HPDE6-E6E7 (cell line): ENCODE measurements around the gene KIAA1217.

Experiments
- DNase-seq: peaks from one replicate; pipeline ENCODE4 v3.0.0; 2011; ENCODE audit warnings: missing footprints; ENCODE audit errors: extremely low spot score

The KIAA1217 gene

DNA sequence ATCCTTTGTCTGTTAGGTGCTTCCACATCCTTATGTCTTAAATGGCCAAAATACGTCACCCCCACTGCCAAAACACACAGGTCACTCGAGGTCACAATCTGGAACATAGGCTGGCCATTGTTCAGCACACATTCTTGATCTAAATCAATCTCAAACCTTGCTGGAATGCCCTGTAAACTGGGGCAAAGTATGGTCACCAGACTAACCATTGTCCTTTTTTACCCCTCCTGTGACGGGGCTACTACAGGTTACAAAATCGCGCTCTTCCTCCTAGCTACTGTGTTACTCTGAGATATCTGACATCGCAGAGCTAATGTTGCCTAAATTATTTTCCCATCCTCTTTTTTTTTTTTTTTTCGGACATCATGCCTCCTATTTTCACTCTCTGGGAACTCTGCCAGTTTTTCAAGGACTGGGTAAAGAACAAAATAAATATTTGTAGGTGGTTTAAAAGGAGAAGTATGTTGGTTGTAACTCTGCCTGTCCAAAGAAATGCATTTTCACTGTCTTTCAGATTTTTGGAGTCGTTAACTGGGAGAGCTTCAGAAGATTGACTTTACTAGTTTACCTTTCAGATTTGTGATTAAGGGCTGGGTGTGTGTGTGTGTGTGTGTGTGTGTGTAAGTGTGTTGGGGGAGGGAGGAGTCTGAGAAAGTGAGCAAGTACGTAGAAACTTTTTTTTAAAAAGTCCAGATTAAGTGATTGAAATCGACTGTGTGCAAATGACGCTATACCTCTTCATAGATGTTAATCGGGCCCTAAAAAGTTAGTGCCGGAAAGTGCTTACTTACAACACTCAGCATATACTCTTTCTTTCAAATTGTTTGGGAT lies 942 bp upstream of the KIAA1217 start:
- no peak for DNase-seq

DNA sequence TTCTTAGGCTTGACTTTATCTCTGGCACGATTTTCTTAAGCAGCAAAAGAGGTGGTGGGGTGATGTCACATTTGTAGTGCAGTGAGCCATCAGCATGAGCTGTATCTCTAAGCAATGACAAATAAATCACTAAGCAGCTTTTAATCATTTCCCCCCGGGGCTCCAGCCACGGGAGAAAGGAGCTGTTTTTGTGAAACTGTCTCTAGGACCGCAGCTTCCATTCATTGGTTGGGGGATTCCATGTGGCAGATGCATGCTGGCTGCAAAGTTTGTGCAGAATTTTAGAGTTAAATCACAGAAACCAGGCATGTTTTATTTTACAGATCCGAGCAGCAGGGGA lies 464 bp downstream of the KIAA1217 start:
- peak; percentile 1 for DNase-seq

DNA sequence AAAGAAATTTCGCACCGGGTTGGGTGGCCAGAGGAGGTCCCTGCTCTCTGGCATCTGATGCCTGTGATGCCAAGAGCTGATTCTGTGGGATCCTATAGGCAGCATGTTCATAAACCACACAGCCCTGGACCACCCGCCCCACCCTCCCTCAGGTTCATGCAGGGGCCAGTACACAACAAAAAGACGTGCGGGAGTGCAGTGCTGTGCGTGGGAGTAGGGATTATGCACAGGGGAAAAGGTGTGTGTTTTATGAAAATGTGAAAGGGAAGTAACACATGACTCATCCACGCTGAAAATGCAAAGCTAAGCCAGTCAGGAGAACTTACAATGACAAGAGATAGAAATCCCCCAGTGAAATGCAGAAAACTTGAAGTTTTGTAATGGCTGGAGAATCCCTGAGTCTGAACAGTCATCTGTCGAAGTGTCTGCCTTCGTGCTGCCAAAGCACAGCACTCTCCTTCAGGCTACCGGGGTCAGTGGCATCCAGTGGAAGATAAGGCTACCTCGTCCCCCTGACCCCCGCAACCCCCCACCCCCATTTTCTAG lies 1.1 kb downstream of the KIAA1217 start:
- peak; percentile 27 for DNase-seq

DNA sequence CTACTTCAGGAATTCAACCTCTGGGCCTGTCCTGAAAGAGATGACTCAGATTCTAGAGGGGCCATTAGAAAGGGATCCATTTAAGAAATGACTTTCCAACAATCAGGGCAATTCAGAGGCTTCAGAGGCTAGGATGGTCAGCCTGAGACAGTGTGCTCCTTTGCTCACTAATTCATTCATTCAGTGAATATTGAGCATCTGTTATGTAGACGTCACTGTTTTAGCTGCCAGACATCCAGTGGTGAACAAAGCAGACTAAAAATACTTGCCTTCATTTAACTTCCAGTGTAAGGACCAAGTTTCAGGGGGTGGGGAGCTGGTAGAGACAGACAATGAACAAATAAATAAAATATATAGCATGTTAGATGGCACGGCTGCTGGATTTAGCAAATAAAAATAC lies 1.6 kb downstream of the KIAA1217 start:
- no peak for DNase-seq

DNA sequence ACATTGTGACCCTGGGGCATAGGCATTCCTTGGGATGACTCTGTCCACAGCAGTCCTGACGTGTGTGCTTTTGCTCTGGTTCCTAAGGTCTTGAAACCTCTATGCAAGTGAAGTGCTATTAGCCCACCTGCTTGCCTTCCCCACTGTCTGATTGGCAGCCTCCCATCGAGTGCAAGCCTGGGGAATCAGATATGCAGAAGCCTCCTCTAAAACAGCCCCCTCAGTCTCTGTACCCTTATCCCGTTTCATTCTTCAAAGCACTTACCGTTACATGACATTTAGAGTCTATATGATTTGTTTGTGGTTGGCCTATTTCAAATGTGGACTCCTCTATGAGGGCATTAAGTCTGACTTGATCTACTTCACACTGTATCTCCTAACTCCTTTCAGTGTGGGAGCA lies 4.3 kb downstream of the KIAA1217 start:
- no peak for DNase-seq

DNA sequence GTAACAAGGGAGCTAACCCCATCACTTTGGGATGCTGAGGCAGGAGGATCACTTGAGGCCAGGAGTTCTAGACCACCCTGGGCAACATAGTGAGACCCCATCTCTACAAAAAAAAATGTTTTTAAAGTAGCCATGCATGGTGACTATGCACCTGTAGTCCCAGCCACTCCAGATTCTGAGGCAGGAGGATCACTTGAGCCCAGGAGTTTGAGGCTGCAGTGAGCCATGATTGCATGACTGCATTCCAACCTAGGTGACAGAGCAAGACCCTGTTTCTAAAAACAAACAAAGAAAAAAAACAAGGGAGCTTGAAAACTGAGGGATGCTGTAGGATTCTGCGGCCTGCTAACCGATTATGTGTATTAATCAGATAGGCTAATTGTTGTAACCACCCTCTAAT lies 4.9 kb downstream of the KIAA1217 start:
- no peak for DNase-seq

DNA sequence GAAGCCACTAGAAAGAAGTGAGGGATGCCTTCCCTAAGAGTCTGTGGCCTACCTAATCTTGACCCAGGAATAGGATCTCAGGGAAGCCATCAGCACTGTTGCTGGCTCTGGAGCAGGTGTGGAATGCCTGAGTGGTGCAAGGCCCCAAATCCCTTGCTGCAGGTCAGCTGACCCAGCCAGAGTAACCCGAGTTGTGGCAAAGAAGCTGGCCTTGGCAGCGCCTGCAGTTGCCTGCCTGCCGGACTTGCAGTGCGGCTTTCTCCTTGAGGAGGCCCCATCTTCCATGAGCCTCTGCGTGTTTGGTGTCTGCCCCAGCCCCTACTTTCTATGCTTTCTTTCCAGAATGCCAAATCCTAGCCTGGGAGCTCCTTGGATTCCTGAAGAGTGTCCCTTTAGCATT lies 5.8 kb downstream of the KIAA1217 start:
- no peak for DNase-seq

DNA sequence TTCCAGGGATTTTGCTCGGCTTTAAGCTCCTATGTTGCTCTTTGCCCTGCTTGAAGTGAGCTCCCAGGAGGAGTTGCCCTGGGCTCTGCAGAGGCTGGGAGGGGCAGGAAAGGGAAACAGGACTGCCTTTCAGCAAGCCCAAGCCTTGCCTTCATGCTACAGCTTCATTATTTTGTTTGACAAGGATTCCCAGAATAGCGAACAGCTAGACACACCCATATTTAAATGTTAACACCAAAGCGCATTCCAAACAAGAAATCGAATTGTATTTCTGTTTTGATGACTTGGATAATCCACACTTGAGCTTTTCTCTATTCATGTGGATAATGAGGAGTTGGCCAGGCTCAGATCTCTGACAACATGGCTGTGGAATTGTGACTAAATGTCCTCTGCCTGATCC lies 6.3 kb downstream of the KIAA1217 start:
- no peak for DNase-seq

DNA sequence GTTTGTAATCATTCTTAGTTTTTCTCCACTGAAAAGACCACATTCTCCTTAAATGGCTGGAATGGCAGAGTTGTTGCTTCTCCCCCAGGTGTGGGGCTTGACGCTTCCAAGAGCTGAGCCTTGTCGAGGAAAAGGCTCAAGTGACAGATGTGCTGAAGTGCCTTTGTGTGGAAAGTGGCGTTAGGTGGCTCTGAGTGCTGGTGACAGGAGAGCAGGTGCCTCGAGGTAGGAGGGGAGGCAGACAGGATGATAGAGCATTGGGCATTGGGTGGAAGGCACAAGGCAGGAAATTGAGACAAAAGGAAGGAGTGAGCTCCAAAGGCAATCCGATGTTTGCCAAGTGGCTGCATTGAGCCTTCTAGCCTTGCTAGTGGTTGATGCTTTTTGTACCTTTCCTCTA lies 6.7 kb downstream of the KIAA1217 start:
- DNase-seq = no peak

DNA sequence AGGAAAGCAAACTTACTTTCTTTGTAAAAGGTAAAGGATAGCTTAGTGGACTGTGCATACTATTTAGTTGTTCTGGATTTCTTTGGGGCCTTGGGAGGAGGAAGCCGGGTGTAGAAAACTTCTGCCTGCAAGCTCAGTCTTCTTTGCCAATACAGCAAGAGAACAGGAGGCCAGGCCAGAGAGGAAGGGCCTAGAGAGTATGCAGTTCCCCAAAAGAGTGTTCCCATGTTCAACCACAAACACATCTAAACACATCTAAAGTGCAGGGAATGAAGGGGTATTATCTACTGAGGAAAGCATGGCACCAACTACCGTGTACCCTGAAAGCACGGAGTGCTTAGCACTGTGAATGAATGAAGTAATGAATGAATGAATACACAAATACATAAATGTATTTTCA lies 11.0 kb downstream of the KIAA1217 start:
- no peak for DNase-seq

DNA sequence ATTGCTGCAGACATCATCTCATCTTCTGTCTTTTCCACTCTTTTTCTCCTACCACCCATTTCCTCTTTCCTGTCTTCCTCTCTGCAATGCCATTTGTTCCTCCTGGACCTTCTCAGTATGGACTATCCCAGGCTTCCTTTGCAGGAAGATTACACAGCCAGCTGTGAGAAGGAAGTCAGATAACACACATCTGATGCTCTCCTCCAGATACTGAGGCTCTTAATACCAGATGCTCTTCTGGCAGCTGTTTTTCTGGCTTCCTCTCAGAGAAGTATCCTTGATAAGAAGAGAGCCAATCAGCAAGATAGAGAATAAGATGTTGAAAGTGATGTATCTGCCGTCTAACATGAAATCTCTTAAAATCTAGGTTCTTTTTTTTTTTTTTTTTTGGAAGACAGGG lies 14.4 kb downstream of the KIAA1217 start:
- no peak for DNase-seq

DNA sequence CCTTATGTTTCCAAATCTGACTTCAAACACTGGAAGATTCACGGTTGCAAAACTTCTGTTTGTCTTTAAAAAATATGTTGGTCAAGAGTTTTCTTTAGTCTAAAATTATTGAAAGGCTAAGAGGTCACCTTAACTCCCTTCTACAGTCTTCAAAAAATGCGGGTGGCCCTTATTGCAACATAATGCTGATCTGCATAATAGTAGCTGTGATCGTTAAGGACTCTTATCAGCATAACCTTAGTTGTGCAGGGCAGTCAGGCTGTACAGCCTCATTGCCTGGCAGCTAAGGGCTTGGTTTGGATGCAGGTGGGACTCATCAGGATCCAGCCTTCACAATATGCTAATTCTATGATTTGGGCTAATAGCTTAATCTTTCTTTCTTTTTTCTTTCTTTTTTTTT lies 15.0 kb downstream of the KIAA1217 start:
- DNase-seq = no peak

DNA sequence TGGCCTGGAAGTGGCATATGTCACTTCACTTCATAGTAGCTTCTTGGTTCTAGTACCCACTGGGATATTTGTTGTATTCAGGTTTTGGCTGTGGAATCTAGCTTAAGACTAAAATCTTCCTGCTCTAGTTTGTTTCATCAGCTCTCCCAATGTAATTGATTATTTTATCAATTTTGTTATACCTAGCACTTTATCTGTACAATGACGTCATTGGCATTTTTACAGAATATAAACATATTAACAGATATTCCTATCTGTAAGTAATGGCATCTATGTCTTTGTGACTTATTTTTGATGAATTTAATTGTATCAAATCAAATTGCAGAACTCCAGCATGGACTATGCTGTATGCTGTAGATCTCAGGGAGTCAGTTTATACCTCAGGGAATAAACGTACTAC lies 19.7 kb downstream of the KIAA1217 start:
- no peak for DNase-seq

DNA sequence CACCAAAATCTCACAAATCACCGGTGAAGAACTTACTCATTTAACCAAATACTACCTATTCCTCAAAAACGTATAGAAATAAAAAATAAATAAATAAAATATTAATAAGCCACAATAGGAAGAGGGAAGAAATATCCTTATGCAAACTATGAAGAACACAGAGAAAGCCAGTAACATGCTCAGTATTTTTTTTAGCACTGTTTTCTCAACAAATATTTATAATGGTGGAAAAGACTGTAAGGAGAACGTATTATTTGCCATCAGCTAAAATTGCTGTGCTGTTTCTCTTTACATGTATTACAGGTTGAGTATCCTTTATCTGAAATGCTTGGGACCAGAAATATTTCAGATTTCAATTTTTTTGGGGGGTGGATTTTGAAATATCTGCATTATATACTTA lies 21.0 kb downstream of the KIAA1217 start:
- DNase-seq = no peak

DNA sequence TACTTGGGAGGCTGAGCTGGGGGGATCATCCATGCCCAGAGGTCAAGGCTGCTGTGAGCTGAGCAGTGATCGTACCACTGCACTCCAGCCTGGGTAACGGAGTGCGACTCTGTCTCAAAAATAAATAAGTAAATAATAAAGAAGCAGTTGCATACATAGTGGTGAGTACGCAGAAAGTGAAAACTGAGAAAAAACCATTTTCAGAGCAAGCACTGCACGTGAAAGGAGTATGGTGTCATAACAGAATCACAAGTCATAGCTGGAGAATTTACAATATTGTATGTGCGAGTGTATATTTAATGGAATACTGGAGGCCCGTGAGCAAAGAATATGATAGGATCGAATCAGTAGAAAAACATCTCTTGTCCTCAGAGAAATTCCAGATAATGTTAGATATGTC lies 22.3 kb downstream of the KIAA1217 start:
- no peak for DNase-seq

DNA sequence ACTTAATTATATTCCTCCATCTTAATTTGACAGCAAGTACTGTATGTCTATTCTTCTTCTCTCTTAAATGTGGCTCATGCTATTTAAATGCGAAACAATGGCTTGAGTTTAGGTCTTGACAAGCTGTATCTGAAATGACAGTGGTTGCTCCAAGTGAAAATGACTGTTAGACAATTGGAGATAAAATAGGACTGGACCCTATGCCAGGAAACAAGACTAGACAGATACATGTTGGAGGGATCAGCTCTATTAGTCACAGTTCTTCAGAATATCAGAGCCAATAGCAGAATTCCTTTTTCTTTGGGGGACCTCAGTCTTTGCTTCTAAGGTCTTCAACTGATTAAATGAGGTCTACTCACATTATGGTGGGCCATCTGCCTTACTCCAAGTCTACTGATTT lies 25.8 kb downstream of the KIAA1217 start:
- DNase-seq = no peak

DNA sequence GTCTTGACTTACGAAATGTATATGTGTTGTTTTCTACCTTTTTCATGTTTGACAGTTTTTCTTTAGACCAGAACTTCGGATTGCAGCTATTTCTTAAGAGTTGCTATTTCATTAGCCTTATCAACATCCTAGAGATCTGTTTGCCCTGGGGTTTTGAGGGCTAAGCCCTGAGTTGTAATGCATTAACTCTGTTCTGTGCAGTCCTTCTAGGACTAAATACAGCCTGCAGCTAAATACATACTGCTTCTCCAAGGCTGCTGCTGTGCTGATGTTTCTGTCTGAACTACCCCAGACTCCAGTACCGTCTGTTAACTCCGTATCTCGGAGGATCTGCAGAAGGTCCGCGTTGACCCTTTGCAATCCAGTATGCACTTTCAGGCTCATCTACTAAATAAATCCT lies 26.5 kb downstream of the KIAA1217 start:
- DNase-seq = no peak

DNA sequence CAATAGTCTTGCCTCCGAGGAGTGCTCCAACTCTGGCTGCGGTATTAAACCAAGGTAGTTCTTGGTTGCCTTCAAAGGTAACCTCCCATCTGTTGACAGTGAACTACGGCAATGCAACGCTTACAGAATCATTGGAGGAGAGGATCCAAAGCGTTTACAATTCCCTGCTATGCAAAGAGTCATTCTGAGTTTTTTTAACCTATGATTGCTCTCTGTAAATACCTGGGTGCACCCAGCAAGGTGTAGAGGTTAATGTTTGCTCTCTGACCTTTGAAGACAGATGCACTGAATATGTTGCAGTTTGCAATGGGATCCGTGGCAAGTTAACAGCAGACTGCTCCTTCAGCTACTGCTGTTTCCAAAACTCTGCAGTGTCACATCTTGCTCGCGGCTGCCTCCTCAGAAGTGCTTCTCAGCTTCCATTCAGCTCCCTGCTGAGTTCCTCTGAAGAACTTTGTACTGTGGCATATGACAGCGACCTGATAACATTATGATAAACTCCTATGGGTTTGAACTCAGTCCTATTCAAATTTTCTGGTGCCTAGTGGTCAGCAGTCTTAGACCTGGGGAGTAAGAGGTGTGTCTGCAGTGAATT lies 29.0 kb downstream of the KIAA1217 start:
- no peak for DNase-seq

DNA sequence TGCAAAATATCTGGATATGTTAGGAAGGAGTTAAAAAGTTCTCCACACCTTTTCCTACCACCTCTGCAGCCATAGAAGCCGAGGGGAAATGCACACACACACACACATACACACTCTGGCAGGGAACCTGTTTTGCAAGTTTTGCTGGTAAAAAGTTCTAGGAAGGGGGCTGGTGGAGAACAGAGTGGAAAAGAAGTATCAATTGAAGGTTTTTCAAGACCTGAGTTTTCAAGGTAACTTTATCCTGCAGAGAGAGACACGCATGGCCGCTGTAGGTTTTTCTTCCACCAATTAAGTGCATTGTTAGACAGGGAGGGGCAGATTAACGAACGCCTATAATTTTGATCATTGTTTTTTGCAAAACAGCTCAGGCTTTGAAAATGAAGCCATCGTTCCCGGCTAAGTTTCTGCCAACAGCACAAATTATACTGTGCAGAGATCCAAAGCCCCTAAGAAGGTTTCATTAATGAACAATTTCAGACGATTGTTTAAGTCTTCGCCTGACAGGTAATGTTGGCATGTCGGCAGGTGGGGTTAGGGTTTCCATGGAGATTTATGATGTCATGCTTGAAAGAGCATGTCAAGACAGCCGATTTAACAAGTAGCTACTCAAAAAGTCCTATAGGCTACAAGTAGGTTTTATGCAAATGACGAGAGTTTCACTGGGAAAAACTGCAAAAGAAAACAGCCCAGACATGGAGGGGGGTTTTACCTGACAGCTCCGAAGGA lies 29.7 kb downstream of the KIAA1217 start:
- peak; percentile 33 for DNase-seq

DNA sequence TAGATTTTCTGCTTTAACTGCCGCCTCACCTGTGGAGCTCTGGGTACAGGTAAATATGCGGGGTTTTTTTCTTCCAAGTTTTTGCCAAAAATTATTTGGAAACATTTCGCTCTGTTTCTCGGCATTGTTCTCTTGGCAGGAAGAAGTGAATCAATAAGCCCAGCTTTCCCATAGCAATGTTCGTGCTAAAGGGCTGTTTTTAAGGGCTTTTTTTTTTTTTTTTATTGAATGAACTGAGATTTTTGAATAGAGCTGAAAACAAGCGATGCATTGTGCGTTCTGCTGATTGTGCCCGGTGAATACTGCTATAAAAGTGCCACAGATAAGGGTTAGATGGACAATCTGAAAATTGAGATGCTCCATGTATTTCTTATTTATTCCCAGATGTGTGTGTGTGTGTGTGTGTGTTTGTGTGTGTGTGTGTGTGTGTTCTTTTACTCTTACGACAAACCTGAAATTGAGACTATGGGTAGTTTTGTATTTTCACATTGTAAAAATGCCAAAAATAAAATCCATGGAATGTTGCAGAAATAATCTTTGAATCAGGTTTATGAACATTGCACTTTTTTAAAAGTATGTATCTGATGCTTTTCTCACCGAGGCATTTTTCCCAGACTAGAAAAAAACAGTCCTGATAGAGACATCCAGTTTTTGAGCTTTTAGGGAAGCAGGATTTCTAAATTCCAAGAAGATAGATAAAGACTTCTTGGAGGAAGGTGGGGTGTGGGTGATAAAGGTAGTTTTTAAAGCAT lies 30.5 kb downstream of the KIAA1217 start:
- DNase-seq = no peak

DNA sequence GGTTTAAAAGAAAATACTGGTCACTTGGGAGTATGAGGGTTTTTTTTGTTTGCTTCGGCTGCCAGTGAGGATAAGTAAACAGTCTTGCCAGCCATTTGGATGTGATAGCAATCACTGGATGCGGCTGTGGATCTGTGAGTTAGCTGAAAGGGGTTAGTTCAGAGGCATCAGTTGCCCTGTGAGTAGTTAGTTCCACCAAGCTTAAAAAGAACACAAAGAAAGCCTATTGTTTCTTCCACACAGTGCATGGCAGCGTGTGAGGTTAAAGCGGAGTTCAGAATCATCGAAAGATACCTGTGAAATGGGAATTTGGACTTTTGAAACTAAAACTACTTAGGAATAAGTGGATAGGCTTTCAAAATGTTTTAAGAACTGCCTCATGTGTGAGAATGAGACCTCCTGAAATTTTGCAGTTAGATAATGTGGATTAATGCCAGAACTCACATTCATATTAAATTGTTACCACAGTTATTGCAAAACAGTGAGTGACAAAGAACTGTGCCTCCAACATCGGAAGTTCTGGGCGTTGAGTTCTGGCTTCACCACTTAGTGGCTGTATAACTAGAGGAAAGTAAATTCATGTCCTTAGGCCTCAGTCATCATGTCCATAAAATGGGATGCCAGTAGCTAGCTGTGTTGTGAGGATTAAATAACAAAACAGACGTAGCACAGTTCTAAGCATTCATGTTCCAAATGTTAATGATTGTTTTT lies 31.3 kb downstream of the KIAA1217 start:
- no peak for DNase-seq
